ENCODE data around the gene ZBTB5. TPM values are rescaled to one million over a fixed set of nuclear protein-coding genes. Genes with fewer than 3 reads are reported as not detected.
A peak's percentile ranks its signal among the peaks of the same experiment; 100 is the strongest.

The ZBTB5 gene
- polyA plus RNA-seq, 2 of the 4 experiments (the other 2 are of a cell fraction): 12.4 to 18.1 TPM

- ChIA-PET CTCF (interaction anchor here (0.6 to 3.4 kb wide), 27 partner anchors 9 to 559 kb away, joined by 3 to 35 read pairs (median 4); no protein-coding TSS in a partner anchor), POLR2A (no interaction called here)
- TF ChIP-seq KDM1A (IDR thresholded peaks at IDR 0.05; ENCODE audit: low read depth): peak; percentile 52; the same call in 1 of the 2 replicates
- no peak for TF ChIP-seq HOXB13 (CRISPR knock-in tag; IDR thresholded peaks at IDR 0.05; ENCODE audit: low read depth)
- Histone ChIP-seq H3K27ac (peak overlapping the region; percentile 54 to 77), H3K9me3 (no peaks in the 10 kb centered on the region), H3K4me3 (no peak overlapping the region), H3K4me1 (peaks cover 35% of the 10 kb centered on the region), H3K4me2 (peak overlapping the region; percentile 44)
- no peak for FAIRE-seq
- 76% methylated on average over 10 of the region's 10 CpGs for WGBS (ENCODE audit: missing lambda C conversion rate)
- ATAC-seq: no peak
- DNase-seq (ENCODE audit: low read depth in 1 of 2, low spot score in 1 of 2): no peak
These were observed 50.7 kb downstream of the ZBTB5 start for GRCh38 chr9:37414503-37414943.

GRCh38 chr9:37413311-37413710 is 51.9 kb downstream of the ZBTB5 start:
- FAIRE-seq (no peak), ATAC-seq (no peak), DNase-seq (ENCODE audit: low read depth in 1 of 2, low spot score in 1 of 2) (no peak)
- TF ChIP-seq FOSL2 (IDR thresholded peaks at IDR 0.05) (no peak), FOSL2 (CRISPR knock-in tag; IDR thresholded peaks at IDR 0.05) (no peak), PBX3 (IDR thresholded peaks at IDR 0.05) (no peak), ZFP36 (IDR thresholded peaks at IDR 0.05; ENCODE audit: borderline replicate concordance, partially characterized antibody) (no peak), CEBPB (IDR thresholded peaks at IDR 0.05) (no peak), JUN (IDR thresholded peaks at IDR 0.05) (no peak), EHMT2 (IDR thresholded peaks at IDR 0.05; ENCODE audit: low read depth) (no peak), ZNF302 (CRISPR knock-in tag; IDR thresholded peaks at IDR 0.05) (no peak), RNF2 (IDR thresholded peaks at IDR 0.05; ENCODE audit: borderline replicate concordance, low read depth) (no peak), HEYL (CRISPR knock-in tag; IDR thresholded peaks at IDR 0.05) (no peak), EP300 (IDR thresholded peaks at IDR 0.05) (no peak), PHF8 (IDR thresholded peaks at IDR 0.05; ENCODE audit: borderline replicate concordance, low read depth) (no peak), RCOR1 (IDR thresholded peaks at IDR 0.05; ENCODE audit: low read depth, low read length) (no peak), FOSB (CRISPR knock-in tag; IDR thresholded peaks at IDR 0.05) (no peak), POLR2A (IDR thresholded peaks at IDR 0.05; ENCODE audit: low read length) (no peak)
- 95% methylated on average over 4 of the region's 4 CpGs for WGBS (ENCODE audit: missing lambda C conversion rate)
- Histone ChIP-seq H3K27ac (no peak overlapping the region), H3K4me3 (no peak overlapping the region), H3K4me2 (no peak overlapping the region), H3K9me3 (no peaks in the 10 kb centered on the region), H3K4me1 (peaks cover 25% of the 10 kb centered on the region)
- ChIA-PET POLR2A (interaction anchor here (1.1 kb wide), 1 partner anchor 9 kb away, joined by 3 read pairs; the partner anchor contains the start of gene GRHPR), CTCF (interaction anchor here (0.6 to 4.0 kb wide), 9 partner anchors 11 to 540 kb away, joined by 4 to 35 read pairs (median 10); no protein-coding TSS in a partner anchor)

- ChIA-PET CTCF (interaction anchor here (0.7 to 4.0 kb wide), 7 partner anchors 10 to 539 kb away, joined by 3 to 18 read pairs (median 7); no protein-coding TSS in a partner anchor), POLR2A (interaction anchor here (1.1 kb wide), 1 partner anchor 10 kb away, joined by 3 read pairs; the partner anchor contains the start of gene GRHPR)
- 87% methylated on average over 16 of the region's 17 CpGs for WGBS (ENCODE audit: missing lambda C conversion rate)
- Histone ChIP-seq H3K4me3 (no peak overlapping the region), H3K9me3 (no peaks in the 10 kb centered on the region), H3K27ac (no peak overlapping the region), H3K4me1 (peaks cover 18% of the 10 kb centered on the region), H3K4me2 (no peak overlapping the region)
- DNase-seq (ENCODE audit: low read depth in 1 of 2, low spot score in 1 of 2) (no peak), ATAC-seq (no peak), FAIRE-seq (no peak)
- no peak for TF ChIP-seq HDAC2 (IDR thresholded peaks at IDR 0.05)
- no peak for TF ChIP-seq EHMT2 (IDR thresholded peaks at IDR 0.05; ENCODE audit: low read depth)
- no peak for TF ChIP-seq NR3C1 (IDR thresholded peaks at IDR 0.05)
- TF ChIP-seq CTCF (IDR thresholded peaks at IDR 0.05): no peak
- no peak for TF ChIP-seq ESRRA (IDR thresholded peaks at IDR 0.05; ENCODE audit: borderline replicate concordance, low read length)
- TF ChIP-seq KDM1A (IDR thresholded peaks at IDR 0.05; ENCODE audit: low read depth): no peak
These were observed 52.7 kb downstream of the ZBTB5 start for GRCh38 chr9:37412431-37413151.

All from A549 (cell line).